Rectal smooth muscle tissue (tissue), 1 donor: Measurements from ENCODE around the gene TDRD10.

Source experiments
- H3K27ac ChIP-seq: one replicate; pipeline ENCODE4 v1.7.0; 2013; ENCODE audit warnings: low read depth, low read length, inconsistent platforms
- H3K27me3 ChIP-seq: one replicate; pipeline ENCODE4 v1.7.0; 2013; ENCODE audit warnings: low read length; ENCODE audit not compliant: control insufficient read depth, insufficient read depth
- H3K36me3 ChIP-seq: one replicate; pipeline ENCODE4 v1.7.0; 2013; ENCODE audit warnings: low read length; ENCODE audit not compliant: control insufficient read depth, insufficient read depth
- H3K4me1 ChIP-seq: one replicate; pipeline ENCODE4 v1.7.0; 2013; ENCODE audit warnings: low read length; ENCODE audit not compliant: control insufficient read depth, insufficient read depth
- H3K4me3 ChIP-seq: one replicate; pipeline ENCODE4 v1.7.0; 2013; ENCODE audit warnings: low read length
- H3K9ac ChIP-seq: one replicate; pipeline ENCODE4 v1.7.0; 2013; ENCODE audit warnings: low read length

Gene TDRD10

DNA sequence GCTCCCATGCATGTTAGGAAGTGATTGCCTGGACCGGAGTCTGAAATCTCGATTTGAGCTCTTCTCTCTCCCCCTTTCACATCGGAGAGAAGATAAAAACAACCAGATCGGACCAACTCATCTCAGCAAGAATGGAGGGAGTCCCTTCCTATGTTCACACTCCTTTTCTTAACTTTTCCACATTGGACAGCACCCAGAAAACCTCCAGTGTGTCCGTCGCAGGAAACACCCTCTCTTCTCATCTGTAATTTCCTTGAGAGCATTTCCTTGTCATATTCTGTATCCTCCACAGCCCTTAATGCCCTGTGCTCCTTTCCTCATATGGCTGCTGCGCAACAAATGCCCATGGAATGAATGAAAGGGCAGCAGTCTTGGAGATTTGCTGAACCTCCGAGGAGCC lies 1.5 kb upstream of the TDRD10 start:
- H3K27ac ChIP-seq: no peak overlapping the region
- no peaks in the 10 kb centered on the region for H3K4me1 ChIP-seq
- H3K27me3 ChIP-seq: peaks cover 7% of the 10 kb centered on the region
- H3K4me3 ChIP-seq: no peak overlapping the region
- no peaks in the 10 kb centered on the region for H3K36me3 ChIP-seq
- no peak overlapping the region for H3K9ac ChIP-seq

DNA sequence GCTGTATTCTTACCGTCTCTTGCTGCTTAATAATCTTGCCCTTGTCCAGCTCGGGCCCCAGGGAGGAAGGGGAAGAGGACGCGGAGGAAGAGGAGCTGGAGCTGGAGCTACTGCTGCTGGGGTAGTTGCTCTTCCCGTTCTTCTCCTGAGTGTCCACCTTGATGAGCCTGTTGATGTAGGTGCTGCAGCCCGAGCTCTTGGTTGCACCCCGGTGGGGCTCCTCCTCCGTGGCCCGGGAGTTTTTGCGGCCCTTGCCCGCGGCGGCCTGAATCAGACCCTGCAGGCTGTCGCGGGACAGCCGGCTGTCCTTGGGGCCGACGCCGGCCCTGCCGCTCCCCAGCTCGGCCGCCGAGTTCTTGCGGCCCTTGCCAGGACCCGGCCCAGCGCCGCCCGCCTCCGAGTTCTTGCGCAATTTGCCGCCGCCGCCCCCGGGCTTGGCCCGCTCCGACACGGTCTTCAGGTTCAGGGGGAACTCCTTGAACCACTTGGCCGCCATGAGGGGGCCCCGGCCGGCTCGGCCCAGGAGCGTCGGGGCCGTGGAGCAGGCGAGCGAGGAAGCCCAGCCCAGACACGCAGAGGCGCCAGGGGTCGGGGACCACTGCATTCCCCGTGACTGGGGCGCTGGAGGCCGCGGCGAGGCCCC lies 475 bp upstream of the TDRD10 start:
- H3K4me3 ChIP-seq: peak overlapping the region; percentile 40
- H3K9ac ChIP-seq: no peak overlapping the region
- no peak overlapping the region for H3K27ac ChIP-seq
- no peaks in the 10 kb centered on the region for H3K4me1 ChIP-seq
- no peaks in the 10 kb centered on the region for H3K36me3 ChIP-seq
- H3K27me3 ChIP-seq: peaks cover 7% of the 10 kb centered on the region

DNA sequence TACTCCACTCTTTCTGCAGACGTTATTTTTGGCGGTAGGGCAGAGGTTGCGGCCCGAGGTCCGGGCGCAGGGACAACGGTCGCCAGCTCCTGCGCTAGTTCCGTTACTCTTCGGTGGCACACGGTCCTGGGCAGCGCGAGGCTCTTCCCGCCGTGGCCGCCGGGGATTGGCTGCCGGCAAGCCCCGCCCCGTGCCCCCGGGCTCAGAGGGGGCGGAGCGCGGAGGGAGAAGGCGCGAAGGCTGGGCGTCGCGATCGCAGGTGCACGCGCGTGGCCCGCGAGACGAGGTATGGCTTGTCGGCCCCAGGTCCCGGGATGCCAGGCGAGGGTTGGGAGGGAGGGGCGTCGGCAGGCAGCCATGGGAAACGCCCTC lies 711 bp downstream of the TDRD10 start:
- peaks cover 7% of the 10 kb centered on the region for H3K27me3 ChIP-seq
- no peak overlapping the region for H3K27ac ChIP-seq
- no peak overlapping the region for H3K4me3 ChIP-seq

GRCh38 chr1:154503898-154504297 lies 1.9 kb downstream of the TDRD10 start:
- Histone ChIP-seq H3K4me1 (no peaks in the 10 kb centered on the region), H3K36me3 (no peaks in the 10 kb centered on the region), H3K4me3 (no peak overlapping the region), H3K9ac (no peak overlapping the region), H3K27me3 (peaks cover 7% of the 10 kb centered on the region), H3K27ac (no peak overlapping the region)

More for the DNA sequence above, 711 bp downstream of the TDRD10 start:
- H3K9ac ChIP-seq: no peak overlapping the region
- H3K4me1 ChIP-seq: no peaks in the 10 kb centered on the region
- H3K36me3 ChIP-seq: no peaks in the 10 kb centered on the region

- Histone ChIP-seq H3K27me3 (no peaks in the 10 kb centered on the region), H3K4me3 (no peak overlapping the region), H3K9ac (no peak overlapping the region), H3K27ac (no peak overlapping the region), H3K36me3 (no peaks in the 10 kb centered on the region), H3K4me1 (no peaks in the 10 kb centered on the region)
Observed at GRCh38 chr1:154512760-154513159, 10.7 kb downstream of the TDRD10 start.

DNA sequence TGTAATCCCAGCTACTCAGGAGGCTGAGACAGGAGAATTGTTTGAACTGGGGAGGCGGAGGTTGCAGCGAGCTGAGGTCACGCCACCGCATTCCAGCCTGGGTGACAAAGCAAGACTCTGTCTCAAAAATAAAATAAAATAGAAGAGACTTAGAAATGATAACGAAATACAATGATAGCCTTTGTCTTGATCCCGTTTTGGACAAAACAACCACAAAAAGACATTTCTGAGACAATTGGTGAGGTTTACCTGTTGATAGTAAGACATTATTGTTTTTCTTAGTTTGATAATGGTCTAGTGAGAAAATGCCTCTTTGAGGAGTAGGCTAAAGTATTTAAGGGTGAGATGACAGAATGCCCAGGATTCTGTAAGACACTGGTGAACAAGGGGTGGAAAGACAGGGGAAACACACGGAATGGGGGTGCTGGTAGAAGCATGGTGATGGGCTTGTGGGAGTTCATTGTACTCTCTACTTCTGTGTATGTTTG lies 12.1 kb downstream of the TDRD10 start:
- H3K36me3 ChIP-seq: no peaks in the 10 kb centered on the region
- no peak overlapping the region for H3K4me3 ChIP-seq
- no peak overlapping the region for H3K27ac ChIP-seq
- no peaks in the 10 kb centered on the region for H3K27me3 ChIP-seq
- H3K4me1 ChIP-seq: no peaks in the 10 kb centered on the region
- no peak overlapping the region for H3K9ac ChIP-seq

DNA sequence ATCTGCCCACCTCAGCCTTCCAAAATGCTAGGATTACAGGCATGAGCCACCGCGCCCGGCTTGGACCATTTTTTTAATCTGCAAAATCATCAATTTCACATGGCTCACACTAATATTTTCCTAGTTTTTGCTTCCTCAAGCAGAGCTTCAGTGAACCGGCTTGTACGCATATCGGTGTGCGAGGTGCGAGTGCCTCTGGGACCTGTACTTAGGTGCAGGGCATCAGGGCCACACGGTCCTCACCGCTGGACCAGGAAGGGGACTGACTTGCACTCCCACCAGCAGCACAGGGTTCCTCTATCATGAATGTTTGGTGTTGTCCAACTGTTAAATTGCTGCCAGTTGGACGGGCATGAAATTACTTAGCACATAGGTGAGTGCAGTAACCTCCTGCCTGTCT lies 15.6 kb downstream of the TDRD10 start:
- Histone ChIP-seq H3K27ac (no peak overlapping the region), H3K27me3 (no peaks in the 10 kb centered on the region), H3K4me1 (no peaks in the 10 kb centered on the region), H3K9ac (no peak overlapping the region), H3K36me3 (no peaks in the 10 kb centered on the region), H3K4me3 (no peak overlapping the region)

DNA sequence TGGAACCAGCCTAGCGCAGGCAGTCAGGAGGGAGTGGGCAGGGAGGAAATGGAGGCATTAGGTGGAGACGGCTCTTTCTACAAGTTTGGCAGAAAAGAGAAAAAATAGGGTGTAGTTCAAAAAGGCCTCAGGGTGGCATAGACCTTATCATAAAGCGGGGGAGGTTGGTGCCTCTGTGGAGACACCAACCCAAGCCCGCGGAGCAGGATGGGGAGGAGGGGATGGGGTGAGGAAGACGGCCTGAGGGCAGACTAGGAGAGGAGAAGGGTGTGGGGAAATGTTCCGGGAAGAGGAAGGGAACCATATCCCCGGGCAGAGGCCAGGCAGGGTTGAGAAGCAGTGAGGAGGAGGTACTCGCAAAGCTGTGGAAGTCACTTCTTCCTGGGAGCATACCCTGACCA lies 17.6 kb downstream of the TDRD10 start:
- Histone ChIP-seq H3K27me3 (no peaks in the 10 kb centered on the region), H3K9ac (no peak overlapping the region), H3K36me3 (no peaks in the 10 kb centered on the region), H3K4me1 (no peaks in the 10 kb centered on the region), H3K27ac (no peak overlapping the region), H3K4me3 (no peak overlapping the region)

DNA sequence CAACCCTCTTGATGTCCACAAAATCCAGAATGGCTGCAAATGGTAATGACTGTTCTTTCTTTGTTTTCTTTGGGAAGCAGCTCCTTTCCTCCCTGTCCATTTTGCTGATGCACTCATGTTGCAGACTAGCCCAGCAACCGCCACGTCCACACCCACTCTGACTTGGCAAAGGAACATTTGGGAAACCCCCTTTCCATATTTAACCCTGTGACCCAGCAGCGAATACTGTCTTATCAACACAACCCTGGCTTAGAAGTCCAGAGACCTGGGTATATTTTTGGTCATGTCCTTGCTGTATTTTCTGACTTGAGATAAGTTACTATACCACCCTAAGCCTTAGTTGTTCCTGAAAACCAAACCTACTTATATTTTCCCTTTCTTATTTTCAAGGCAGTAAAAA lies 18.3 kb downstream of the TDRD10 start:
- H3K27ac ChIP-seq: no peak overlapping the region
- H3K4me1 ChIP-seq: no peaks in the 10 kb centered on the region
- H3K4me3 ChIP-seq: no peak overlapping the region
- H3K9ac ChIP-seq: no peak overlapping the region
- no peaks in the 10 kb centered on the region for H3K36me3 ChIP-seq
- H3K27me3 ChIP-seq: no peaks in the 10 kb centered on the region

DNA sequence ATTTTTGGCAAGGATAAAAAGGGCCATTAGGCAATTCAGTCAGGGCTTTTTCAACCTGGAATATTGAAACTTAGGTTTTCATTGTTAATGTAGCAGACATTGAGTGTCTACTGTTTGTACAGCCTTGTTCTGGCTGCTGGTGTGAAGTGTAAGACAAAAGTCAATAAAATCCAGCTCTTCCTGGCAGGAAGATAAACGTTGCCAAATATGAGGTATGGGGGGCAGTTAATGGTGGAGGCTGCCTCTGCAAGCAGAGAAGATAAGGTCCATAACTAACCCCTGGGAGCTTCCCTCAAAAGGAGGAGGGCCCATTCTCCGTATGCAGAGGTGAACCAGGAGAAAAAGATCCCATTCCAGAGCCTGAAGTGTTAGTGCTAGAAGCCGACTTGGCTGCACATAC lies 19.7 kb downstream of the TDRD10 start:
- H3K27ac ChIP-seq: no peak overlapping the region
- H3K27me3 ChIP-seq: no peaks in the 10 kb centered on the region
- H3K9ac ChIP-seq: no peak overlapping the region
- no peaks in the 10 kb centered on the region for H3K4me1 ChIP-seq
- no peak overlapping the region for H3K4me3 ChIP-seq
- H3K36me3 ChIP-seq: no peaks in the 10 kb centered on the region

DNA sequence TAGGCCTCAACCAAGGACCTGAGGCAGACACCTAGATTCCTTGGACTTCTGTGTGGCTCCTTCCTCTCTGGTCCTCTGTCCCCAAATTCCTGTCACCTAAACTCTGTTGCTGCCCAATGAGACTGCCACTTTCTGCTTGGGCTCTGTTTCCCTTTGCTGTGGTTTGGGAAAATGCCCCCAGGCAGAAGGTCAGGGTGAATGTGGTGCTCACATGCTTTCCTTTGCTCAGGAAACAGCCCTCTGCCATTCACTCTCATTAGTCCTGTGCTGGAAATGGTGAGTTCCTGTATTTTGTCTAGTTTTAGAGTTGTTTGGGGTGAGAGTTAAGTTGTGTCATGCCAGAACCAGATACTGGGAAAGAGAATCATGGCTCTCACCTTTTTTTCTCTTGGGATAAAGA lies 22.9 kb downstream of the TDRD10 start:
- no peak overlapping the region for H3K9ac ChIP-seq
- H3K4me1 ChIP-seq: no peaks in the 10 kb centered on the region
- no peak overlapping the region for H3K27ac ChIP-seq
- no peak overlapping the region for H3K4me3 ChIP-seq
- no peaks in the 10 kb centered on the region for H3K36me3 ChIP-seq
- H3K27me3 ChIP-seq: no peaks in the 10 kb centered on the region

- Histone ChIP-seq H3K4me3 (no peak overlapping the region), H3K27ac (no peak overlapping the region), H3K36me3 (no peaks in the 10 kb centered on the region), H3K4me1 (no peaks in the 10 kb centered on the region), H3K27me3 (no peaks in the 10 kb centered on the region), H3K9ac (no peak overlapping the region)
Observed at GRCh38 chr1:154527192-154527591, 25.2 kb downstream of the TDRD10 start.

DNA sequence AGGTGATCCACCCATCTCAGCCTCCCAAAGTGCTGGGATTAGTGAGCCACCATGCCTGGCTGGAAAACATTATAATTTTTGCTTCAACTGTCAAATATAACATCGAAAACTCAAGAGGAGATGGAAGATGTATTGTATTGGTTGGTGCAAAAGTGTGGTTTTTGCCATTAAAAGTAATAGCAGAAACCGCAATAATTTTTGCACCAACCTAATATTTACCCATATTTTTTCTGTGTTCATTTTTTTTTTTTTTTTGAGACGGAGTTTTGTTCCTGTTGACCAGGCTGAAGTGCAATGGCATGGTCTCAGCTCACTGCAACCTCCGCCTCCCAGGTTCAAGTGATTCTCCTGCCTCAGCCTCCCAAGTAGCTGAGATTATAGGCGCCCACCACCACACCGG lies 27.3 kb downstream of the TDRD10 start:
- no peak overlapping the region for H3K27ac ChIP-seq
- no peaks in the 10 kb centered on the region for H3K36me3 ChIP-seq
- H3K4me3 ChIP-seq: no peak overlapping the region
- H3K4me1 ChIP-seq: no peaks in the 10 kb centered on the region
- no peak overlapping the region for H3K9ac ChIP-seq
- H3K27me3 ChIP-seq: no peaks in the 10 kb centered on the region
